EH (cell line): ENCODE results near the gene MTUS2.

Source experiments
- DNase-seq: peaks from one replicate; pipeline ENCODE4 v3.0.0-alpha.2; 2015; ENCODE audit warnings: low read depth

MTUS2 gene

DNA sequence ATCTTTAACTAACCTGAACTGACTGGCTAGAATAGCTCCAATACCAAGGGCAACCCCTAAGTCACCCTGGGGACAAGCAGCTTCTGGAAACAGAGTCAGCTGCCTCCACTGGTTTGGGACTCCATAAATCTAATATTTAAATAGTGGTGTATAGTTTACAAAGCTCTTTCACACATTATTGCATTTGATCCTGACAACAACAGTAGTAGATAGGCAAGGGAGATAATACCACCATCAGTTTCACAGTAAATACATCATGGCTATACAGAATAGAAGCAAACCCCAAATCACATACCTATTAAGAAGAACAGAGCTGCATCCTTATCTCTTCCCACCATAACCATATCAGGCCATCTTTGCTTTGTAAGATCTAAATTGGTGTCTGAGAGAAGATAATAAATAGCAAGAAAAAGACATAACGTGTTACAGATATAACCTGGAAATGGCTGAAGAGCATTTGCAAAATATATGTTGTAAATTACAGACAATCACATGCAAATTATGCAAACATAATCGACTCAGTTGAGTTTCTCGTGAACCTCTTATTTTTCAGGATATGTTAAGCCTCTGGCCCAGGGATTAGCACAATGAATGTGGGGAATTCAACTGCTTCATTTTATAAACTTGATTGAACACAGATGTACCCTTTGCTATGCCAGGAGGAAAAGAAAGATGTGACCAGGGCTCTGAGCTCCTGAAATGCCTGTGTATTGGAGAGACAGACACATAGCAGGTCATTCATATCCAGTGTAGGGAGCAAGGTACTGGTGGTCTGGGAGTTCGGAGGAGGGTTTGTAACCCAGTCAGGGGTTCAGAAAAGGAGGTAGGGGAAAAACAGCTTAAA, 632.9 kb downstream of the MTUS2 start:
- peak; percentile 14 for DNase-seq

DNA sequence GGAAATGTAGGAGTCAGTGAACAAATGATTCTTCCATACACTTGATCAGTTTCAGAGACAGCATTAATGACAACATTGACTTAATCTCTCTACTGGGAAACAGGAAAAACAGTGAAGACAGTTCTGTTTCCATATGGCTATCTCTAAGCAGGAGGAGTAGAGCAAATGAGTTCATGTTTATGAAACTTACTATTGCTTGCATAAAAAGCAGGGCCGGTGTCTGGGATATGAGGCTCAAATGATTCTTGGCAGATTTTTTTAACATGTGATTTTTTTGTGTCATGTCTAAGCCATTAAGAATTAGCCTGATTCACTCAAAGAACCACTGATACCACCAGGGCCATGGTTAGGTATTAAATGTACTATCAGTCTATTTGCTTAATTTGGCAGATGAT, 633.5 kb downstream of the MTUS2 start:
- DNase-seq = no peak

DNA sequence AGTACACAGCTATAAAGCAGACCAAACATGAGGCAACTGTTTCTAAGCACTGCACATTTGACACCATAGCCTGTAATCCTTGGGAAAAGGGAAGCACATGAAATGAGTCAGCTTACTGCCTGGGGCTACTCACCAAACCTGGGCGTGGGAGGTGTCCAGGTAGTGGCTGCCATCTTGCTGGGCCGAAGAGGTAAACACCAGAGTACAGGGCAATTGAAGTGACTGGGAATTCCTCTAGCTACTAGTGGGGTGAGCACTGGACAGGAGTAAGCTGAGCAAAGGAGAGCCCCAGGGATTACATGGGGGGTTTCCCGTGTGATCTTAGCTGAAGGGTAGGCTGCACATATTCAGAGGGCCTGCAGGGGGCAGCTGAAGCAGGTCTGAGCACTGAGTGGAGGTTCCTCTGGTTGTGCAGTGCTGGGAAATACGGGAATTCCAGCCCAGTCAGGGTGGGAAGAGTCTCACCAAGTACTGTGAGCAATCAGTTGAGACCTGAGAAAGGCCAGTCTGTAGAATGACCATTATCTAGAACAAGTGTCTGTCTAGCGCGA, 634.9 kb downstream of the MTUS2 start:
- DNase-seq = peak; percentile 37

DNA sequence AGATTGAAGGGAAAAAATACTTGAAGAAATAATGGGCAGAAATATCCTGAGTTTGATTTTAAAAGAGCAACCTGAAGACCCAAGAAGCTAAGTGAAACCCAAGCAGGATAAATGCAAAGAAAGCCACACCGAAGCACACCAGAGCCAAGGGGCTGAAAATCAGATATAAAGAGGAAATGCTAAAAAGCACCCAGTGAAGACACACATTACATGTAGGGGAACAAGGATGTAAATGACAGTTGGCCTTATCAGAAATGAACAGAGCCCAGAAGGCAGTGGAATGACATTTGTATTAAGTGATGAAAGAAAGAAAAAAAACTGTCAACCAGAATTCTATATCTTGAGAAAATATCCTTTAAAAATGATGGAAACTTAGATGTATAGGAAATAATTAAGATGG, 636.3 kb downstream of the MTUS2 start:
- DNase-seq = no peak

DNA sequence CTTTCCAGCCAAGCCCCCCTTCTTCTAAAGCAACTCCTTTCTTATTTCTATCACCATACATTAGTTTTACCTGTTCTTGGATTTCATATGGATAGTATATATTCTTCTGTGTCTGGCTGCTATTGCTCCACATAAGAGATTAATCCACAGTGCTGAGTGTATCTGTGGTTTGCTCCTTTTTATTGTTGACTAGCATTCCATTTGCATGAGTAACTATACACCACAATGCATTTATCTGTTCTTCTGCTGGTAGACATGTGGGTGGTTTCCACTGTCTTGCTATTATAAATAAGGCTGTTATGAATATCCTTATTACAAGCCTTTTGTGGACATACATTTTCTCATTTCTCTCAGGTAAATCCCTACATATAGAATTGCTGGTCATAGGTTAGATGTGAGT, 637.2 kb downstream of the MTUS2 start:
- peak; percentile 89 for DNase-seq

DNA sequence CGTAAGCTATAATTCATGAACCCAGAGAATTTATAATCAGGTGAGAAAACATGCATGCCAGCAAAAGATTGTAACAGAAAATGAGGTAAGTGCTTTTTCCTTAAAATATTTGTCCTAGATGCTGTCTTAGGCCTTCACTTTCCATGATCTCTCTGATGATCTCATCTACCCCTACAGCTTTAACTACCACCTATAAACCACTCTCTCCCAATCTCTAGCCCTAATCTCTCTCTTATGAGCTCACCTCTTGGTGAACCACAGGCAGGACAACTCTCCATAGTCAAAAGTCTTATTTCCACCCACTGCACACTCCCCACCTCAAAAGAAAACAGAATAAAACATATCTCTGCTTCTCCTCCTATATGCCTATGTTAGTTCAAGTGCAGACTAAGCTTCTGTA, 638.3 kb downstream of the MTUS2 start:
- DNase-seq = no peak

DNA sequence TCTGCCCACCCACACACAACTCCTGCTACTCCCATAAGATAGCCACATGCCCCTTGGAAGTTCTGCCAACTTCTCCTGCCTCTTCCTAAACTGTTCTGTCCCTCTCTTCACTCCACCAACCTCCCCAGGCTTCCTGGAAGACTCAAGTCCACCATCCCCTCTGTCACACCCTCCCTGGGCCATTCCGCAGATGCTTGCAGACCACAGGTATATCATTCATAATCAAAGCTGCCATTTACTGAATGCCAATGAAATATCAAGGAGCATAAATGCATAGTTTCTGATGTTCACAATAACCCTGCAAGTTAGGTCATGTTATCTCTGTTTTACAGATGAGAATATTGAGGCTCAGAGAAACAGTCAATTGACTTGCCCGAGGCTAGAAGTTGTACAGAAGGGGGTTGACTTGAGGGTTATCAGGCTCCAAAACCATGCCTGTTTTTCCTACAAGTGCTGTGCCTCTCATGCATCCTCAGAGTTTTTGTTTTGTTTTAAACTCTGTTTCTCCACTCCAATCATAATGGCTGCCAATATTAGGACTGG, 639.7 kb downstream of the MTUS2 start:
- no peak for DNase-seq

DNA sequence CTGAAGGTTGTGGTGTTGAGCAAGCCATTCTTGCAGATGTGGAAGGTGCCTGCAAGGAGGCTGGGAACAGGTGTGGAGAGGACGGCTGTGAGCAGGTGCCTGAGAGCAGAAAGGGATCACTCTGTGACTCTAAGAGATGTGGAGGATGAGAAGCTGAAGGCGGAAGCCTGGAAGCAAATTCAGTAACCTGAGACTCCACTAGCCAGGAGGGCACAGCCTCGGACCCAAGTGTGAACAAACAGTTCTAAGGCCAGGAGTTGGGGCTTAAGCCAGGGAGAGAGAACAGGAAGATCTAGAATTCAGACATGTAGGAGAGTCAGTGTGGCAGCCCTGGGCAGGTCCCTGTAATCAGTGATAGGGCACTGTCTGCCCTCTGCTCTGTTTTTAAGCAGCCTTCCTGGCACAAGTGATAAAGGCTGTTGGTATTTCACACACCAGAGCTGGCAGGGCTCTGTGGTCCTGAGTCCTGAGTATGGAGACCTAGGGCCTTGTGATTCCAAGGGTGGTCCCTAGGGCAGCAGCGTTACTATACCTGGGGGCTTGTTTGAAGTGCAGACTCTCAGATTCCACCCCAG, 644.1 kb downstream of the MTUS2 start:
- DNase-seq = no peak

DNA sequence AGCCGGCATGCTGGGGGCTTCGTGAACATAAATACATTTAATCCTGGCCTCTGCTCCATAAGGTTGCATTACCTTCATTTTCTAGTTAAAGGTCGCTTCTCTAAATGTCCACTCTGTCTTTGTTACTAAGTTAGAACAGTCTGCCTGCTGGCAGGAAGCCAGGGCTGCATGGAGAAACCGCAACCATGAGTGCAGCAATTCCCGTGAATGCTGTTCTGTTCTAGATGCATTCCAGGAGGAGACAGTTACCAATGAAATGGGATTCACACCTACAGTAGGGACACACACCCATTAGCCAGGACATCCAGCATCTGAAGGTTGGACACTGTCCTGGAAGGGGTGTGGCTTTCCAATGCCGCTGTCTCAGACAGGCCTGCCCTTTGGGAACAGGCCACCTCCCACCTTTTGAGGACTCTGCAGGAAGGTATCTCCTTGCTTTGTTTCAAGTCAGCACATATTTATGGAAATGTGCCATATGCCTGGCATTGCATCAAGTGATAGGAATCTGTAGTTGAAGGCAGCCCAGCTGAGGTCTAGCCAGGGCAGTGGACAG, 645.7 kb downstream of the MTUS2 start:
- peak; percentile 82 for DNase-seq

DNA sequence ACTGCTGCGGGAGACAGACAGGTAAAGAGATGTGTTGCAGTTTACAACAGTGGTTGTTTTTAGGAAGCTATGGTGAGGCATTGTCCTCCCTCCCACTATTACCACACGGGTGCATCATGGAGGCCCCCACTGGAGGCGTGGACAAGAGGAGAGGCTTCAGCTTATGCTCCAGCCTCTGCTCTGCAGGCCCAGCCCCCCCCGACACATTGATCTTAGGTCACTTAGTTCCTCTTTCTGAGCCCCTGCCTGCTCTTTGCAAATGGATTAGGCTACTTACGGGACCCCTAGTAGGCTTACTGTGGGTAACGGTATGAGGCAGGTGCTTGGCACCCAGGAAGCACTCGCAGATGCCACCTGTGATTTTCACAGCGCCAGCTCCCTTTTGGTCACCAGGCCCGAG, 651.4 kb downstream of the MTUS2 start:
- no peak for DNase-seq

DNA sequence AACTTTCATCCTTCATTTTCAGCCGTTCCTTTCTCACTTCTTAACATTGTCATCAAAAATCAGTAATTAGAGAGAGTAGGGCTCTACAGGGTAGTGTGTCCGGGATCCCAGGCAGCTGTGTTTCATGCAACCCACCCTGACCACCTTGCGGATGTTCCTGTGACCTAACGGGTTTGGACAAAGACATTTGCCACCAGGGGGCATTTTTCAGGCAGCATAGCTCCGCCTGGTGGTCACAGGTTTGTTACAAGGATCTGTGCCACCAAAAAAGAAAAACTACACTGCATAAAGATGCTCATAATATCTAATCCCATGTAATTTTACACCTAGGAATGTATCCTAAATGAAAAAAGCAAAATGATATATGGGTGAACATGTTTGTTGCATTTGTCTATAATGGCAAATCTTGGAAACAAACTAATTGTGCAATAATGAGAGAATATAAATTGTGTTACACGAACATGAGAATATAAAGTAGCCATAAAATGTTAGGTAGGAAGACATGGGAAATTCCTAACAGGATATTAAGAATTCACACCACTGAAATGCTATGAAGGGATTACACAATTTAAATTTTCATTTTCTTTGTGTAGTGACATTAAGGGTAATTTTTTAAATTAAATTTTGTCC, 652.3 kb downstream of the MTUS2 start:
- DNase-seq = peak; percentile 66

DNA sequence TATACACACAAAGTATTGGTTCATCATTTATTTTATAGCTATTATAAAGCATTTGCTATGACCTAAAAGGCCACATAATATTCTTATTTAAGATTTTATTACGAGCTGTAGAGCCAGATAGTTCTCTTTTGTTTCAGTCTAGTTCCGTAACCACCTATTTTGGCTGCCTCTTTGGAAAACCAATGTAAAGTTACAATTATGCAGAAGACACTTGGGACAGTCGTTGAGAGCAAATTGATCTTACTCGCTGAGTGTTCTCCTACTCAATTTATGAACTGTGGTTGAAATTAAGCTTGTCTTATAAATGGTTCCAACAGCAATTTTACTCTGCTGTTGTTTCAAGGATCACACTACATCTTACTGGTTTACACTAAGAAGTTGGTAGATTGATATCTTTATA, 653.0 kb downstream of the MTUS2 start:
- DNase-seq = no peak

DNA sequence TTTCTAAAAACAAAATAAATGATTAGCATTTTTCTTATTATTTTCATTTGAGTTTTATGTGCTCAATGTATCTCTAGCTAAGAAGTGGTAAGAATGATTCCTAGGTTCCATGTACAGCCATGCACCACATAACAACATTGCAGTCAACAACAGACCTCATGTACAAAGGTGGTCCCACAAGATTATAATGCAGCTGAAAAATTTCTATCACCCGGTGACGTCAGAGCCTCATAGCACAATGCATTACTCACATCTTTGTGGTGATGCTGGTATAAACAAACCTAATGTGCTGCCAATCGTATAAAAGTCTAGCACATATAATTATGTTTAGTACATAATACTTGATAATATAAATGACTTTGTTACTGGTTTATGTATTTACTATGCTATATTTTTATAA, 654.9 kb downstream of the MTUS2 start:
- peak; percentile 86 for DNase-seq

DNA sequence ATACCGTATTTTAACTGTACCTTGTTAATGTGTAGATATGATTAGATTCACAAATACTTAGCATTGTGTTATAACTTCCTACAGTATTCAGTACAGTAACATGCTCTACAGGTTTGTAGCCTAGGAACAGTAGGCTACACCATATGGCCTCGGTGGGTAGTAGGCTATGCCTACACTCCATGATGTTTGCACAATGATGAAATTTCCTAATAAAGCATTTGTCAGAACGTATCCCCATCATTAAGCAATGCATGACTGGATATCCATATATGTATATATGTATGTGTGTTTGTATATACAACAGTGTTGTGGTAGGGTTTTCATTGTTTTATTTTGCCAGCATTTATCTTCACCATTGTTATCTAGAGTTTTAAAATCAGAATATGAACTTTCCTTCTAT, 655.9 kb downstream of the MTUS2 start:
- no peak for DNase-seq

DNA sequence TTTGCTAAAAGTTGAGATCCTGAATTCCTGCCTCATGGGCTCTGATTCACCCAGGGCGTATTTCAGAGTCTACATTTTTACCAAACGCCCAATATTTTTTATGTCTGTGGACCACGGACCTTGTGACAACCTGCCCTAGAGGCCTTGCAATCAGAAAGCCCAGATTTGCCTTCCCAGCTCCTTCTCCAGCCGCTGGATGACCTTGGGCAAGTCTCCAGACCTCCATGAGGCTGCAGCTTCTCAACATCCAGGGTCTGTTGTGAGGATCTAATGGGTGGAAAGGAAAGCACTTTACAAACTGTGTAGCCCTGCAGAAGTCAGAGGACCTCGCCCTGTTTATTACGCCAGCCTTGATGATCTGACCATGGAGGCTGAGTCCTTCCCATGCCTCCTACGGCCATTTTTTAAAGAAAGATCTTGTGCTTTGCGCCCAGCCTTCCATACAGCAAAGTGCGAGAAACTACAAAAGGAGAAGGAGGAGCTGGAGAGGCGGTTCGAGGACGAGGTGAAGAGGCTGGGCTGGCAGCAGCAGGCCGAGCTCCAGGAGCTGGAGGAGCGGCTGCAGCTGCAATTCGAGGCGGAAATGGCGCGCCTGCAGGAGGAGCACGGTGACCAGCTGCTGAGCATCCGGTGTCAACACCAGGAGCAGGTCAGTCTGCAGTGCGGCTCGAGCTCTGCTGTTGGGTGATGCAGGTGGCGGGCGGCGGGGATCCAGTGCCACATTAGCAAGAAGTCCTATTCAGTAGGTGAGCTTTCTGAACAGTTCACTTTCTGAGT, 659.8 kb downstream of the MTUS2 start:
- DNase-seq = no peak

DNA sequence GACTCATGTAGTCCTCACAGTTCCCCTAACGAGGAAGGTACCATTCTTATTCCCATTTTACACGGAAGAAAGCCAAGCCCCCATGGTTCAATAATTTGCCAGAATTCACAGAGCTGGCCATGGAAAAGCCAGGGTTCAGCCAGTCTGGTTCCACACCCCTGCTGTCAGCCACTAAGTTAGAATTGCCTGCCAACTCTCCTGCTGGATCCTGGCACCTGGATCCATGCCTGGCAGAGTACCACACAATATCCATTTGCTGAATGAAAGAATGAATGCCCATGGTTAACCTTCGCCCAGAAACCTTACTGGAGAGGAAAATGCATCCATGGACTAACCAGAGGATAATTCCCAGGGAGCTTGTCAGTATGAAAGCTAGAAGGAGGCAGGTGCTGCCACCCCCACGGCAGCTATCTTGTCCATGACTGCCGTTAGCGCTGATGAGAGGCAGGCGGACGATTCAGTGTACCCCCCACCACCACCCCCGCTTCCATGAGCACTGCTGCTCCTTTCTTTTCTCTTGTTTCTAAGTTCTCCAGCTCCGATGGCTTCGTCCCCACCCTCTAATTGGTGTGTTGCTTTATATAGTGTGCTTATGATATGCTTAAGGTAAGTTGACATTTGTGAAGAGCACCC, 660.9 kb downstream of the MTUS2 start:
- no peak for DNase-seq

DNA sequence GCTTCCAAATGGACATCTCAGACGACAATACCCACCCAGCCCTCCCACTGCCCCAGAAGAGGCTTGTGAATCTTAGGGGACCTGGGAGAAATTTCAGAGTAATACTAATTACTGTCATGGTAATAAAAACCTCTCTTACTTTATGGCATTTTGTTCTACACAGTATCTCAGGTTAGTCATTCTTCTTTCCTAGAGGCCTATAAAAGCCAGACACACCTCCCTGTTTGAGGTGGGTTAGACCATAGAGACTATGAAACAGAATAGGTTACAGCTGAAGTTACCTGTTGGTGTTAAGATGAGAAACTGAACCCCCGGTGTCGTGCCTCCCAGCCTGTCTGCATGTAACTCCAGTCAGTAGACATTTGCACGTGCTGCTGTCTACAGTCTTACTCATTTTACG, 661.5 kb downstream of the MTUS2 start:
- DNase-seq = no peak

DNA sequence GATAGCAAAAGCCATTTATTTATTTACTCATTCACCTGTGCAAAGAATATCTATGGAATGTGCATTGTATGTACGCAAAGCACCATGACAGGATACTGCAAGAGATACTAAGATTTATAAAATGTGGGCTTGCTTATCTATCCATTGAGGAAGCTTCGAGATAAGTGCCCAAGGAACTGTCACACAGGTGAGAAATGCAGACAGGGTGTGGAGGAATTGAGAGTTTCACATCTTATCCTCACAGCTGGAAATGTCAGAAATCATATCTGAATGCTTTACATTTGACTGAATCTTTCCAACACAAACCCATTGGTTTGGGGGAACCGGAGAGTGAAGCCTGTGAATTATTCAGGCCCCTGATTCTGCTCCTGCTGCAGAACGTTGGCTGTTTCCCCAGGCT, 662.4 kb downstream of the MTUS2 start:
- no peak for DNase-seq

DNA sequence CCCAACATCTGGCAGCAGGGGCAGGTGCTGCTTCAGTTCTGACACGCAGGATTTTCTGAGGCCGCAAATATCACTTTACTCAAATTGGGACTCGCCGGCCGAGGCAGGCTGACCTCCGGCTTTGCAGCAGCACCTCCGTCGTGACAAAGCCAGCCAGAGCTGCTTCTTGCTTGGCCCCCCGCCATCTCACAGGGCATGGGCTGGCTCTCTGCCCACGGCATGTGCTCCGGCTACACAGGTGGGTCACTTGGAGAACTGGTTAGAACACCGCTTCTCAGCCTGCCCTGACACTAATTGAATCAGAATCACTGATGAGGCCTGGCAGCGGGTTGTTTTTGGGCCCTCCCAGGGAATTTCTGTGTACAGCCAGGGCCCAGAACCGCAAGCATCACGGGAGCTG, 663.1 kb downstream of the MTUS2 start:
- DNase-seq = no peak

DNA sequence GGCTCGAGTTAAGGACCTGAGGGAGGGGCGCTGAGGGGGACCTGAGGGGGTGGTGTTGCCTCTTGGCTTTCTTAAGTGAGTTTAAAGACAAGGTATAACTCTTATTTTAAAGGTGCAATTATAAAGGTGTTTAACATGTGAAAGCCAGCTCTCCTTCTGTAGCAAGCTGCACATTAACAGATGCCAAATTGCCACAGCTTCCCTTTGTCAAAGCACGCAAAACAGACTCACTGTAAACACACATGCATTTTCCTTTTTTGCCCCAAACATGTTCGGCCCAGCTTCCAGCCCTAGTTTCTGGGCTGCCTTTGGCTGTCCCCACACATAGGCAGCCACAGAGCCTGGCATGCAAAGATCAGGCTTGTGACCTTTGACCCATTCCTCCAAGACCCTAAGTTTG, 663.5 kb downstream of the MTUS2 start:
- DNase-seq = no peak

DNA sequence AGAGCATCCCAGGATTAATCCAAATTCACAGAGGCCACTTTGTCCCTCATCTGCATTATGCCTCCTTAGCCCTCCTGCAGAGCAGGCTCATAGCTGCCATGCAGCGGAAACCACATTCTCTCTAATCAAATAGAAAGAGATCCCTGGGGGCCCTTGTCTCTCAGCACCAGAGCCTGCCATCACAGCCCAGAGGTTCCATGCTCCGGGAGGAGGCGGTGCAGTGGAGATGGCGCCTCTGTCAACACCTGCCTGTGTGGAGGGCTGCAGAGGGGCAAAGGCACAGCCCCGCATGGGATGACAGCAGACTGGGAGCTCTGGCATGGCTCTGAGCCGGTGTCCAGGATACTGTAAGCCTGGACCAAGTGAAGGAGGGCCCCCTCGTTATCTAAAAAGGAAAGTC, 664.1 kb downstream of the MTUS2 start:
- no peak for DNase-seq
